ENCODE data around the gene BRSK2. TPM values are rescaled to one million over a fixed set of nuclear protein-coding genes. Genes with fewer than 3 reads are reported as not detected.

The BRSK2 gene
- total and polyA plus RNA-seq, 2 of the 4 experiments (the other 2 are of a cell fraction) = 0.18 to 0.62 TPM

DNA sequence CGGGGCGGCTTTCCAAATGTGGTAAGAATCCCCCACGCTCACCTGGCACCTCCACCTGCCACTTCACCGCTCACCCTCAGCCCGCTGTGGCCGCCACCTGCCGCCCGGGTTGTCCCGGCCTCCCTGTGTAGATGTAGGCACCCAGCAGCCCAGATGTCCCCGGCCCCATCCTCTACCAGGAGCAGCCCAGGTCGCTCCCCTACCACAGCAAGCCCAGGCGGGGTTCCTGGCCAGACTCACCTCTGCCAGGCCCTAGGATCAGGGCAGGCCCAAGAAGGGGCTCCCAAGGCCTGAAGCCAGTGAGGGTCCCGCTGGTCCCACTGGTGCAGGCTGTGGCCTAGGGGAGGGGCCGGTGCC, 69.5 kb downstream of the BRSK2 start:
- Histone ChIP-seq H2AK5ac (ENCODE audit: low read depth, low read length) (no peak overlapping the region), H3K79me1 (ENCODE audit: low read depth in 1 of 2, low read length in 2 of 2) (no peaks in the 10 kb centered on the region), H2BK15ac (ENCODE audit: low read depth, low read length) (no peak overlapping the region), H2BK20ac (ENCODE audit: low read depth, low read length) (no peak overlapping the region), H3K9me3 (ENCODE audit: control insufficient read depth, insufficient read depth, low read length) (no peaks in the 10 kb centered on the region), H2AFZ (replicated peaks; ENCODE audit: low read length, poor library complexity) (peak overlapping the region; percentile 32), H4K8ac (ENCODE audit: low read depth in 2 of 2, low read length in 2 of 2) (no peak overlapping the region), H4K20me1 (ENCODE audit: insufficient read depth, low read length) (no peaks in the 10 kb centered on the region; the same call in none of the 2 replicates), H3K23ac (ENCODE audit: low read depth, low read length) (no peak overlapping the region), H3K27ac (ENCODE audit: insufficient read depth, low read length) (no peak overlapping the region), H3K4me3 (ENCODE audit: insufficient read depth, low read depth, low read length) (no peak overlapping the region), H3K4ac (ENCODE audit: low read depth, low read length) (no peak overlapping the region), H3K56ac (ENCODE audit: extremely low read depth, insufficient read depth, low read length) (no peak overlapping the region), H3K27me3 (ENCODE audit: control insufficient read depth, insufficient read depth, low read length) (no peaks in the 10 kb centered on the region), H4K91ac (ENCODE audit: insufficient read depth, low read depth, low read length) (no peak overlapping the region), H2AK9ac (replicated peaks; ENCODE audit: low read depth, low read length, poor library complexity) (peak overlapping the region; percentile 28), H2BK5ac (ENCODE audit: low read depth, low read length, poor library complexity, severe bottlenecking) (no peak overlapping the region), H3K4me2 (ENCODE audit: low read depth, low read length) (no peak overlapping the region), H3K4me1 (ENCODE audit: control insufficient read depth, insufficient read depth, low read length) (peaks cover 13% of the 10 kb centered on the region; the same call in 1 of the 2 replicates), H4K5ac (ENCODE audit: low read depth, low read length) (no peak overlapping the region), H3K36me3 (ENCODE audit: control insufficient read depth, insufficient read depth, low read length) (no peaks in the 10 kb centered on the region), H2BK120ac (ENCODE audit: low read depth, low read length) (no peak overlapping the region), H3K18ac (ENCODE audit: low read depth, low read length) (no peak overlapping the region), H3K9ac (ENCODE audit: low read depth, low read length) (no peak overlapping the region), H3K14ac (replicated peaks; ENCODE audit: low read depth, low read length) (no peak overlapping the region), H3K9me1 (ENCODE audit: insufficient read depth, low read length) (no peaks in the 10 kb centered on the region)
- dilution Hi-C loops (cut with HindIII; ENCODE audit: low sequenced_read_pairs, unreplicated experiment) (no loop called here), intact Hi-C loops (cut with micrococcal nuclease) (no loop called here), in situ Hi-C loops (cut with MboI; ENCODE audit: low sequenced_read_pairs) (no loop called here)
- POLR2A ChIA-PET (ENCODE audit: unreplicated experiment) = no interaction called here
- DNase-seq (no peak), ATAC-seq (ENCODE audit: low read depth) (no peak)
- no TSS peak for BruUV-seq (replicated peaks)
- no CpG with 5 or more reads among the region's 14 CpGs for WGBS, 2 experiments (ENCODE audit: extremely low coverage in 2 of 2, insufficient read length in 1 of 2)
- CTCF ChIA-PET = no interaction called here
- TF ChIP-seq, protein P1, sequence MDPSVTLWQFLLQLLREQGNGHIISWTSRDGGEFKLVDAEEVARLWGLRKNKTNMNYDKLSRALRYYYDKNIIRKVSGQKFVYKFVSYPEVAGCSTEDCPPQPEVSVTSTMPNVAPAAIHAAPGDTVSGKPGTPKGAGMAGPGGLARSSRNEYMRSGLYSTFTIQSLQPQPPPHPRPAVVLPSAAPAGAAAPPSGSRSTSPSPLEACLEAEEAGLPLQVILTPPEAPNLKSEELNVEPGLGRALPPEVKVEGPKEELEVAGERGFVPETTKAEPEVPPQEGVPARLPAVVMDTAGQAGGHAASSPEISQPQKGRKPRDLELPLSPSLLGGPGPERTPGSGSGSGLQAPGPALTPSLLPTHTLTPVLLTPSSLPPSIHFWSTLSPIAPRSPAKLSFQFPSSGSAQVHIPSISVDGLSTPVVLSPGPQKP (IDR thresholded peaks at IDR 0.05; ENCODE audit: borderline replicate concordance, low read depth, low read length) = no peak
- no peak for TF ChIP-seq FOS (IDR thresholded peaks at IDR 0.05; ENCODE audit: low read depth, low read length)
- TF ChIP-seq MAZ (IDR thresholded peaks at IDR 0.05; ENCODE audit: borderline replicate concordance, low read depth, low read length) = no peak
- TF ChIP-seq MAFK (IDR thresholded peaks at IDR 0.05; ENCODE audit: low read depth, low read length) = no peak
- TF ChIP-seq, protein P2, sequence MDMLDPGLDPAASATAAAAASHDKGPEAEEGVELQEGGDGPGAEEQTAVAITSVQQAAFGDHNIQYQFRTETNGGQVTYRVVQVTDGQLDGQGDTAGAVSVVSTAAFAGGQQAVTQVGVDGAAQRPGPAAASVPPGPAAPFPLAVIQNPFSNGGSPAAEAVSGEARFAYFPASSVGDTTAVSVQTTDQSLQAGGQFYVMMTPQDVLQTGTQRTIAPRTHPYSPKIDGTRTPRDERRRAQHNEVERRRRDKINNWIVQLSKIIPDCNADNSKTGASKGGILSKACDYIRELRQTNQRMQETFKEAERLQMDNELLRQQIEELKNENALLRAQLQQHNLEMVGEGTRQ (IDR thresholded peaks at IDR 0.05; ENCODE audit: low read depth, low read length) = no peak
- no peak for TF ChIP-seq CEBPB (IDR thresholded peaks at IDR 0.05; ENCODE audit: low read depth, low read length)
- TF ChIP-seq RAD21 (IDR thresholded peaks at IDR 0.05; ENCODE audit: low read length) = no peak
- TF ChIP-seq, protein P3, sequence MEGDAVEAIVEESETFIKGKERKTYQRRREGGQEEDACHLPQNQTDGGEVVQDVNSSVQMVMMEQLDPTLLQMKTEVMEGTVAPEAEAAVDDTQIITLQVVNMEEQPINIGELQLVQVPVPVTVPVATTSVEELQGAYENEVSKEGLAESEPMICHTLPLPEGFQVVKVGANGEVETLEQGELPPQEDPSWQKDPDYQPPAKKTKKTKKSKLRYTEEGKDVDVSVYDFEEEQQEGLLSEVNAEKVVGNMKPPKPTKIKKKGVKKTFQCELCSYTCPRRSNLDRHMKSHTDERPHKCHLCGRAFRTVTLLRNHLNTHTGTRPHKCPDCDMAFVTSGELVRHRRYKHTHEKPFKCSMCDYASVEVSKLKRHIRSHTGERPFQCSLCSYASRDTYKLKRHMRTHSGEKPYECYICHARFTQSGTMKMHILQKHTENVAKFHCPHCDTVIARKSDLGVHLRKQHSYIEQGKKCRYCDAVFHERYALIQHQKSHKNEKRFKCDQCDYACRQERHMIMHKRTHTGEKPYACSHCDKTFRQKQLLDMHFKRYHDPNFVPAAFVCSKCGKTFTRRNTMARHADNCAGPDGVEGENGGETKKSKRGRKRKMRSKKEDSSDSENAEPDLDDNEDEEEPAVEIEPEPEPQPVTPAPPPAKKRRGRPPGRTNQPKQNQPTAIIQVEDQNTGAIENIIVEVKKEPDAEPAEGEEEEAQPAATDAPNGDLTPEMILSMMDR (conservative IDR thresholded peaks at IDR 0.05; ENCODE audit: low read depth, low read length) = no peak
- TF ChIP-seq NFE2L2 (IDR thresholded peaks at IDR 0.05; ENCODE audit: low read depth, low read length) = no peak
- no peak for TF ChIP-seq POLR2A (IDR thresholded peaks at IDR 0.05; ENCODE audit: low read depth, low read length)
- no peak for TF ChIP-seq BHLHE40 (IDR thresholded peaks at IDR 0.05; ENCODE audit: low read depth, low read length)
- no peak for TF ChIP-seq MXI1 (IDR thresholded peaks at IDR 0.05; ENCODE audit: borderline replicate concordance, low read depth, low read length)
- no peak for TF ChIP-seq RFX5 (IDR thresholded peaks at IDR 0.05; ENCODE audit: low read depth, low read length)
- TF ChIP-seq RCOR1 (IDR thresholded peaks at IDR 0.05; ENCODE audit: insufficient replicate concordance, low read length) = no peak
- TF ChIP-seq SMC3 (IDR thresholded peaks at IDR 0.05; ENCODE audit: low read depth, low read length) = no peak
- no peak for TF ChIP-seq CHD1 (IDR thresholded peaks at IDR 0.05; ENCODE audit: low read depth, low read length)

Measured in IMR-90 (cell line).